ENCODE measurements around the gene ITGAL. TPM values are rescaled to one million over a fixed set of nuclear protein-coding genes. Genes with fewer than 3 reads are reported as not detected.

ITGAL gene
- total and polyA plus RNA-seq, 2 of the 8 experiments (the other 6 are each of a cell fraction or from before 2014, with no cell fraction given), result not detected

GRCh38 chr16:30556125-30556473 lies 83.6 kb downstream of the ITGAL start:
- Histone ChIP-seq H3K4ac (replicated peaks; ENCODE audit: insufficient read length, low read depth, low read length) (no peak overlapping the region), H4K8ac (ENCODE audit: extremely low read depth, insufficient read depth, low read length) (no peak overlapping the region; the same call in 1 of the 2 replicates), H3K79me2 (ENCODE audit: control insufficient read depth in 1 of 2, insufficient read depth in 2 of 2, low read length in 2 of 2) (no peaks in the 10 kb centered on the region), H3K36me3 (ENCODE audit: control insufficient read depth in 2 of 4, insufficient read depth in 4 of 4, low read length in 3 of 4) (peaks cover 3 to 8% (median 5%) of the 10 kb centered on the region in 4 experiments; a peak in 4 of 8 replicates), H3K23ac (ENCODE audit: insufficient read length) (no peak overlapping the region), H3K27me3 (replicated peaks in 1 of 4; ENCODE audit: control insufficient read depth in 3 of 4, extremely low read depth in 1 of 4, insufficient read depth in 3 of 4, low read length in 3 of 4) (no peaks in the 10 kb centered on the region), H2BK15ac (ENCODE audit: low read length) (no peak overlapping the region), H3K4me3 (ENCODE audit: extremely low read depth in 1 of 4, insufficient read depth in 2 of 4, low read depth in 3 of 4, low read length in 4 of 4) (no peak overlapping the region), H3K14ac (ENCODE audit: insufficient read length) (no peak overlapping the region), H4K5ac (ENCODE audit: insufficient read length, low read depth, low read length) (no peak overlapping the region), H2BK5ac (ENCODE audit: low read depth, low read length) (no peak overlapping the region), H3K27ac (ENCODE audit: low read depth, low read length) (no peak overlapping the region), H4K91ac (replicated peaks; ENCODE audit: insufficient read length, low read length) (no peak overlapping the region), H2AFZ (ENCODE audit: low read length) (no peak overlapping the region), H2AK5ac (ENCODE audit: low read depth, low read length) (0 out of 2 replicates have a peak overlapping the region, but pooled peaks have one; percentile 65), H3K18ac (ENCODE audit: extremely low read depth, low read length) (no peak overlapping the region), H4K20me1 (replicated peaks in 1 of 2; ENCODE audit: control insufficient read depth in 1 of 2, insufficient read depth in 2 of 2, low read length in 2 of 2) (peaks cover 0 to 4% of the 10 kb centered on the region in 2 experiments), H3K4me1 (replicated peaks in 1 of 4; ENCODE audit: control insufficient read depth in 3 of 4, insufficient read depth in 4 of 4, low read length in 3 of 4) (peaks cover 0 to 5% (median 2%) of the 10 kb centered on the region in 4 experiments; a peak in 2 of 7 replicates), H3K4me2 (ENCODE audit: insufficient read depth in 1 of 2, low read depth in 2 of 2, low read length in 2 of 2) (no peak overlapping the region), H3K79me1 (ENCODE audit: low read depth, low read length) (no peaks in the 10 kb centered on the region), H2BK20ac (ENCODE audit: low read length) (no peak overlapping the region), H3K23me2 (ENCODE audit: low read depth, low read length) (peaks cover 7% of the 10 kb centered on the region; the same call in 1 of the 2 replicates), H2BK12ac (ENCODE audit: low read depth, low read length) (no peak overlapping the region), H2BK120ac (replicated peaks; ENCODE audit: low read depth, low read length) (no peak overlapping the region), H3K56ac (replicated peaks; ENCODE audit: insufficient read length, low read depth, low read length) (no peak overlapping the region), H3K9ac (replicated peaks in 1 of 4; ENCODE audit: extremely low read depth in 1 of 4, low read depth in 3 of 4, low read length in 3 of 4) (no peak overlapping the region), H3K9me3 (ENCODE audit: insufficient read depth in 2 of 2, low read depth in 1 of 2, low read length in 1 of 2) (no peaks in the 10 kb centered on the region)
- DNase-seq (ENCODE audit: low read depth in 1 of 2, low spot score in 2 of 2), result no peak
- POLR2A ChIA-PET (ENCODE audit: partially characterized antibody), result interaction anchor here (0.6 to 8.4 kb wide), 3 partner anchors 13 to 103 kb away, joined by 4 to 121 read pairs (median 22); partner anchors contain the start of gene ZNF747
- WGBS, 2 experiments (ENCODE audit: extremely low coverage in 1 of 2, insufficient coverage in 1 of 2, insufficient read length in 1 of 2, insufficient replicate concordance in 2 of 2, low coverage in 1 of 2, low lambda C conversion rate in 2 of 2, missing lambda C conversion rate in 1 of 2), result 88% methylated on average over 8 of the region's 10 CpGs; no CpG with 5 or more reads in 1 of the 2 experiments
- CTCF ChIA-PET (ENCODE audit: partially characterized antibody), result interaction anchor here (0.8 kb wide), 1 partner anchor 20 kb away, joined by 3 read pairs; no protein-coding TSS in a partner anchor
- no peak for FAIRE-seq
- TF ChIP-seq SUZ12 (IDR thresholded peaks at IDR 0.05; ENCODE audit: low read length), result no peak
- no peak for TF ChIP-seq CREB1 (IDR thresholded peaks at IDR 0.05)
- no peak for TF ChIP-seq ASH2L (IDR thresholded peaks at IDR 0.05; ENCODE audit: low read length)
- no peak for TF ChIP-seq SIX5 (IDR thresholded peaks at IDR 0.05; ENCODE audit: low read depth, low read length)
- no peak for TF ChIP-seq CTBP2 (IDR thresholded peaks at IDR 0.05; ENCODE audit: borderline replicate concordance, insufficient read depth, insufficient read length, low read length)
- TF ChIP-seq YY1 (IDR thresholded peaks at IDR 0.05; ENCODE audit: low read depth, low read length), result no peak
- TF ChIP-seq SP2 (IDR thresholded peaks at IDR 0.05; ENCODE audit: low read length), result no peak
- TF ChIP-seq, protein P1, sequence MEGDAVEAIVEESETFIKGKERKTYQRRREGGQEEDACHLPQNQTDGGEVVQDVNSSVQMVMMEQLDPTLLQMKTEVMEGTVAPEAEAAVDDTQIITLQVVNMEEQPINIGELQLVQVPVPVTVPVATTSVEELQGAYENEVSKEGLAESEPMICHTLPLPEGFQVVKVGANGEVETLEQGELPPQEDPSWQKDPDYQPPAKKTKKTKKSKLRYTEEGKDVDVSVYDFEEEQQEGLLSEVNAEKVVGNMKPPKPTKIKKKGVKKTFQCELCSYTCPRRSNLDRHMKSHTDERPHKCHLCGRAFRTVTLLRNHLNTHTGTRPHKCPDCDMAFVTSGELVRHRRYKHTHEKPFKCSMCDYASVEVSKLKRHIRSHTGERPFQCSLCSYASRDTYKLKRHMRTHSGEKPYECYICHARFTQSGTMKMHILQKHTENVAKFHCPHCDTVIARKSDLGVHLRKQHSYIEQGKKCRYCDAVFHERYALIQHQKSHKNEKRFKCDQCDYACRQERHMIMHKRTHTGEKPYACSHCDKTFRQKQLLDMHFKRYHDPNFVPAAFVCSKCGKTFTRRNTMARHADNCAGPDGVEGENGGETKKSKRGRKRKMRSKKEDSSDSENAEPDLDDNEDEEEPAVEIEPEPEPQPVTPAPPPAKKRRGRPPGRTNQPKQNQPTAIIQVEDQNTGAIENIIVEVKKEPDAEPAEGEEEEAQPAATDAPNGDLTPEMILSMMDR (IDR thresholded peaks at IDR 0.05; ENCODE audit: control extremely low read depth in 1 of 3, insufficient read depth in 1 of 3, low read depth in 1 of 3, low read length in 3 of 3), result no peak
- no peak for TF ChIP-seq NRF1 (IDR thresholded peaks at IDR 0.05; ENCODE audit: low read depth, low read length)
- no peak for TF ChIP-seq RAD21 (IDR thresholded peaks at IDR 0.05 in 1 of 2, conservative IDR thresholded peaks at IDR 0.05 in 1 of 2; ENCODE audit: low read depth in 2 of 2, low read length in 2 of 2)
- no peak for TF ChIP-seq GABPA (IDR thresholded peaks at IDR 0.05; ENCODE audit: borderline replicate concordance, insufficient read depth, low read length)
- TF ChIP-seq BRCA1 (IDR thresholded peaks at IDR 0.05; ENCODE audit: low read depth, low read length), result no peak
